ENCODE data around the gene WDFY3.

Gene WDFY3

GRCh38 chr4:84952776-84953175, 13.7 kb downstream of the WDFY3 start:
- DNase-seq (ENCODE audit: low spot score), result no peak

GRCh38 chr4:84952004-84952403, 14.5 kb downstream of the WDFY3 start:
- no peak for DNase-seq (ENCODE audit: low spot score)

GRCh38 chr4:84948056-84948455, 18.4 kb downstream of the WDFY3 start:
- DNase-seq (ENCODE audit: low spot score), result no peak

- no peak for DNase-seq (ENCODE audit: low spot score)
Measured at GRCh38 chr4:84944947-84945346, 21.5 kb downstream of the WDFY3 start.

- DNase-seq (ENCODE audit: low spot score), result no peak
Measured at GRCh38 chr4:84940960-84941359, 25.5 kb downstream of the WDFY3 start.

- no peak for DNase-seq (ENCODE audit: low spot score)
Measured at GRCh38 chr4:84939113-84939512, 27.4 kb downstream of the WDFY3 start.

GRCh38 chr4:84938316-84938715, 28.2 kb downstream of the WDFY3 start:
- no peak for DNase-seq (ENCODE audit: low spot score)

GRCh38 chr4:84937381-84937977, 29.0 kb downstream of the WDFY3 start:
- no peak for DNase-seq (ENCODE audit: low spot score)

- DNase-seq (ENCODE audit: low spot score), result no peak
Measured at GRCh38 chr4:84936123-84936522, 30.4 kb downstream of the WDFY3 start.

- DNase-seq (ENCODE audit: low spot score), result no peak
Measured at GRCh38 chr4:84932462-84932861, 34.0 kb downstream of the WDFY3 start.

GRCh38 chr4:84931961-84932360, 34.5 kb downstream of the WDFY3 start:
- no peak for DNase-seq (ENCODE audit: low spot score)

GRCh38 chr4:84931274-84931673, 35.2 kb downstream of the WDFY3 start:
- DNase-seq (ENCODE audit: low spot score), result no peak

GRCh38 chr4:84928089-84928488, 38.4 kb downstream of the WDFY3 start:
- no peak for DNase-seq (ENCODE audit: low spot score)

- DNase-seq (ENCODE audit: low spot score), result no peak
Measured at GRCh38 chr4:84927428-84927827, 39.1 kb downstream of the WDFY3 start.

GRCh38 chr4:84925558-84925957, 40.9 kb downstream of the WDFY3 start:
- DNase-seq (ENCODE audit: low spot score), result no peak

- DNase-seq (ENCODE audit: low spot score), result no peak
Measured at GRCh38 chr4:84924434-84924833, 42.1 kb downstream of the WDFY3 start.

- DNase-seq (ENCODE audit: low spot score), result no peak
Measured at GRCh38 chr4:84920617-84921016, 45.9 kb downstream of the WDFY3 start.

GRCh38 chr4:84917869-84918600, 48.5 kb downstream of the WDFY3 start:
- DNase-seq (ENCODE audit: low spot score), result no peak

- DNase-seq (ENCODE audit: low spot score), result no peak
Measured at GRCh38 chr4:84917086-84917821, 49.2 kb downstream of the WDFY3 start.

- no peak for DNase-seq (ENCODE audit: low spot score)
Measured at GRCh38 chr4:84916227-84916626, 50.3 kb downstream of the WDFY3 start.

- DNase-seq (ENCODE audit: low spot score), result no peak
Measured at GRCh38 chr4:84915396-84915780, 51.1 kb downstream of the WDFY3 start.

GRCh38 chr4:84914686-84915395, 51.6 kb downstream of the WDFY3 start:
- no peak for DNase-seq (ENCODE audit: low spot score)

GRCh38 chr4:84913176-84913575, 53.3 kb downstream of the WDFY3 start:
- no peak for DNase-seq (ENCODE audit: low spot score)

Data from iPS-NIHi11 (cell line).